Right cardiac atrium (tissue), 5 donors: ENCODE results near the gene DALRD3. TPM values are rescaled to one million over a fixed set of nuclear protein-coding genes. Genes with fewer than 3 reads are reported as not detected.

Experiments
- ATAC-seq, 2 donors: fragments of 200-7000 bp; cut with Tn5 transposase; one replicate each; pipeline versions ENCODE4 v1.8.0 to v1.9.1; 2020; ENCODE audit warnings: moderate library complexity in 2 of 2, mild to moderate bottlenecking in 1 of 2
- DNase-seq, 3 donors: peaks; one replicate each; pipeline ENCODE4 v3.0.0-alpha.2; 2020
- H3K27ac ChIP-seq: one replicate; pipeline ENCODE4 v1.5.1; 2013; ENCODE audit warnings: mild to moderate bottlenecking, low read length, control low read depth, moderate library complexity
- H3K27me3 ChIP-seq: one replicate; pipeline ENCODE4 v1.6.1; 2013; ENCODE audit not compliant: control insufficient read depth, insufficient read depth
- H3K4me1 ChIP-seq: one replicate; pipeline ENCODE4 v1.6.1; 2013; ENCODE audit warnings: low read length; ENCODE audit not compliant: control insufficient read depth, insufficient read depth
- H3K4me3 ChIP-seq: one replicate; pipeline ENCODE4 v1.5.1; 2013; ENCODE audit warnings: low read length, control low read depth
- H3K9me3 ChIP-seq: one replicate; pipeline ENCODE4 v1.6.1; 2013; ENCODE audit warnings: low read length; ENCODE audit not compliant: control insufficient read depth
- WGBS: extraction: QIAGEN DNeasy Blood & Tissue Kit; methylation state at CpG from one replicate; pipeline ENCODE4 v1.1.7; 2013; 5-methylcytosine and 5-hydroxymethylcytosine counted together
- intact Hi-C, 4 donors: fragments of 100-400 bp; cut with DNase I; formaldehyde crosslinking; loops; one replicate each; pipeline versions ENCODE4 v1.11.0 to v1.14.0; 2022 to 2023
- polyA plus RNA-seq: library from polyadenylated mRNA; stranded (reverse); fragments of 200-250 nt; gene quantifications from one replicate; pipeline ENCODE4 v1.2.3, GENCODE V29; 2013
- total RNA-seq, 4 donors: library from RNA; stranded (reverse); fragmentation: NEBNext Ultra II Directional; extraction: Animal tissue kit (Norgen Biotek cat#: 25700); gene quantifications; one replicate each; pipeline ENCODE4 v1.2.1, GENCODE V29; 2021
- donor health status: healthy with polysubstance abuse.
- donor health status: DM: no; HTN: yes; CAD: no.
- donor health status: DM: no; HTN: no; CAD: no.
- donor health status: DM: no; HTN: yes; CAD: no; lungs with severe emphysema.
- donor health status: DM: yes; HTN: yes; CAD: no.

DALRD3 gene
- total and polyA plus RNA-seq, 5 donors = 7.5 to 10.4 (median 9.9) TPM

DNA sequence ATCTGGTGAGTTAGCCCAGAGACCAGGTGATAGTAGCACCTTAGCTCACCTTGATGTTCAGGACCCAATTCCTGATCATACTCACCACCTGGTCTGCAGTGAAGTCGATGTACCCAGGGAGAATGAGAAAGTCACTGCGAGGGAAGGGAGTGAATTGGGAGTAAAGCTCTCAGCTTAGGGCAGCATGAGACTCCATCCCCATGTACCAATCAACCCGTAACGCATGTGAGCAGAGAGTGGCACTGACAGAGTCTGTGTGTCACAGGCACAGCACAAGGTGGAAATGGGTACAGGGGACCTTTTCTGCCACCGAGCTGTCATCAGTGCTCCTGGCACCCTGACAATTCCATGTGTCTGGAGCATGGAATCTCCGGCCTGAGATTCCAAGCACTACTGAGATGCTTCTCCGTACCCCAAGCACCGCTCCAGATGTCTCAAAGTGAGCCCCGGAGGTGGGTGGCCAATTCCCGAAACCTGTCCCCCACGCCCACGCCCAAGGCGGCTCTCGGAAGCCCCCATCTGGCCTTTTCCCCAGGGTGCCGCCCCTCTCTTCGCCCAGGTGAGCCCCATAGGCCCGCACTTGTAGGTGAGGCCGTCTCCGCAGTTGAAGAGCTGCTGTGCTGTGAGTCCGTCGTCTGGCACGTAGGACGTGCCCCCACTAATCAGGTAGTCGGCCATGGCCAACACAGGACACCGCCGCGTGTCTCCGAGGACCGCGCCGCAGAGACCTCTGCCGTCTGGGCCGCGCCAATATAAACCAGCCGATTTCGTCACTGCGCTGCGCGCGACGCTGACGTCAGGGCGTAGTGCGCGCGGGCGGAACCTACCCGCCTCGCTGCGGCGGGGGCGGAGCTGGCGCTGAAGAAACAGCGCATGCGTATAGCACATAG, 10.5 kb upstream of the DALRD3 start, which contains the start of gene IMPDH2:
TSS of gene IMPDH2 (minus strand) at position 726 of the 890 bp plus-strand sequence. CDS start at position 678, 48 bp downstream.
- ATAC-seq = peak; percentile 92 to 94
- WGBS = 3% methylated on average over 55 of the region's 55 CpGs
- H3K4me3 ChIP-seq = peak within 1 kb of the TSS; percentile 66
- no peaks in the 10 kb centered on the region for H3K9me3 ChIP-seq
- intact Hi-C loops = no loop called here
- no peaks in the 10 kb centered on the region for H3K27me3 ChIP-seq
- peaks cover 8% of the 10 kb centered on the region for H3K4me1 ChIP-seq
- H3K27ac ChIP-seq = peak within 1 kb of the TSS; percentile 94
- DNase-seq = peak; percentile 94 to 98 (median 98)

DNA sequence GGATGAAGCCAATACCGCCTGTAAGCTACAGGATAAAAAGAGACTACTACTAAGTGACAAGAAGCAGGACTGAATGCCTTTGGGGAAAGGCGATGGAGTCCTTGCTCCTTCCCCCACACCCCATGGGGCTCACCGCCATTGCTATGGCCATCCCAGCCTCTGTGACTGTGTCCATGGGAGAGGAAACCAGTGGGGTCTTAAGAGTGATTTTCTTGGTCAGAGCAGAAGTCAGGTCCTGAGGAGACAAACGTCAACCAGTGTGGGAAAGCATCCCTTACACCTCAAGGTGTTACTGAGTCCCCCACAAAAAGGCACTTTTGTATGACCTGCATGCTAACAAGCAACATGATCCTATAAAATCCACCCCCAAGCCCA, 9.9 kb upstream of the DALRD3 start:
- intact Hi-C loops = no loop called here
- peak in 1 of 2 donors; percentile 0 for ATAC-seq
- no peaks in the 10 kb centered on the region for H3K9me3 ChIP-seq
- peak overlapping the region; percentile 94 for H3K27ac ChIP-seq
- H3K27me3 ChIP-seq = no peaks in the 10 kb centered on the region
- peak overlapping the region; percentile 66 for H3K4me3 ChIP-seq
- H3K4me1 ChIP-seq = peaks cover 8% of the 10 kb centered on the region
- WGBS = 78% methylated on average over 4 of the region's 4 CpGs
- DNase-seq = no peak

DNA sequence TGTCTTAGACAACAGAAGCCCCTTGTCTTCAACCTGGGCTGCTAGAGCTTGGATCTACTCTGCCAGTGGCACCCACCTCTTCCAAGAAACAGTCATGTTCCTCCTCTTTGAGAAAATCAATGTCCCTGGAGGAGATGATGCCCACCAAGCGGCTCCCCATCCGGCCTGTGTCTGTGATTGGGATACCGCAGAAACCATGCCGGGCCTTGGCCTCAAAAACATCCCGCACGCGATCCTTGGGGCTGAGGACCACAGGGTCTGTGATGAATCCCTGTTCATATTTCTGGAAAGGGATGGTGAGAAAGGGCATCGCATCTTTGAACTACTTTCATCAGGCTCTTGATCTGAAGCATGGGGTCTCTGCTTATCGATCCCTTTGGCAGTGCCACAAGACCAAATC, 9.3 kb upstream of the DALRD3 start:
- intact Hi-C loops = no loop called here
- H3K4me1 ChIP-seq = peaks cover 8% of the 10 kb centered on the region
- no peak overlapping the region for H3K27ac ChIP-seq

DNA sequence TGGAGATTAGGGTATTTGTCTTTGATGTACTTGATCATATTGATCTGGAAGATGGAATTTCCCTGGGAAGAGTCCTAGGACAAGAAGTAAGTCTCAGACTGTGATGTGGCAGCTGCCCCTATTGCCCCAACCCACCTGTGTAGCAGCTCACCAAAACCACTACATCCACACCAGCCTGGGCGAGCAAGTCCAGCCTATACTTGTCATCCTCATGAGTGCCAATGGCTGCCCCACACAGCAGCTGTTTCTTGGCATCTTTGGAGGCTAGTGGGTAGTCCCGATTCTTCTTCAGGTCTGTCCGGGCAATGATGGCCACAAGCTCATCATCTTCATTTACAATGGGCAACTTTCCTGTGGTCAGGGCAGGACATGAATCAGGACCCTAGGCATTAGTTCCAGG, 8.2 kb upstream of the DALRD3 start:
- intact Hi-C loops = no loop called here
- no peak overlapping the region for H3K27ac ChIP-seq
- 92% methylated on average over 3 of the region's 3 CpGs for WGBS
- H3K27me3 ChIP-seq = no peaks in the 10 kb centered on the region
- no peaks in the 10 kb centered on the region for H3K9me3 ChIP-seq
- ATAC-seq = no peak
- DNase-seq = peak in 1 of 3 donors; percentile 32
- peaks cover 8% of the 10 kb centered on the region for H3K4me1 ChIP-seq
- H3K4me3 ChIP-seq = no peak overlapping the region

More for the DNA sequence above, 9.3 kb upstream of the DALRD3 start:
- 95% methylated on average over 9 of the region's 9 CpGs for WGBS
- H3K27me3 ChIP-seq = no peaks in the 10 kb centered on the region
- no peaks in the 10 kb centered on the region for H3K9me3 ChIP-seq
- no peak overlapping the region for H3K4me3 ChIP-seq
- no peak for ATAC-seq
- no peak for DNase-seq

DNA sequence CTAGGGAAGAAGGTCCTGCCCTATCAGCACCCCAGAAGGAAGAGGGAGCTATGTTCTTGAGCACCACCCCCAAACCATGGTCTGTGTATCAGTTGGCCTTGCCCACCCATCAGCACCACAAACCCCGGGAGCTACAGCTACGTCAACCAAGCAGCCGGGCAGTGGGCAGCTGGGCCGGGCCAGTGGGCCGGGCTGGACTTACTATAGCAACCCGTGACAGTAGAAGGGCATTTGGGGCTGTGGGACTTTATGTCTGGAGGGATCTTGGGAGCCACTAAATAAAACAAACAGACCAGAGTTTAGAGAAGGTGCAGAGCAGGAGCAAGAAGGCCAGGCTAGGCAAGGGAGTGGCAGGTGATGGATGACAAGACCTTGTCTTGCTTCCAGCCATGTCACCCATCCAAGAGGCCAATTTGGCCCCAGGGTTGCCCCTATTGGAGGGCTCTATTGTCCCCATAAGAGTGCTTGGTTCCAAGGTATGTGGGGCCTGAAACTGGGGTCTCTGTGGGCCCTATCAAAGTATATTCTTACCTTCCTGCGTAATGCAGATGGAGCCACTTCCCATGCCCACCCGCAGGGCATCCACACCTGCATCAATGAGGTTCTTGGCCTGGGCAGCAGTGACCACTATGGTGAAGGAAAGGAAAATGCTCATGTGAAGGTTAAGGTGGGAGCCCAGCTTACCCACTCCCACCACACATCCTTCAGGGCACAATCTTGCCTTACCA, 7.6 kb upstream of the DALRD3 start:
- 90% methylated on average over 8 of the region's 8 CpGs for WGBS
- no peaks in the 10 kb centered on the region for H3K9me3 ChIP-seq
- H3K4me3 ChIP-seq = no peak overlapping the region
- ATAC-seq (no peak), DNase-seq (peak in 1 of 3 donors; percentile 31)
- peaks cover 8% of the 10 kb centered on the region for H3K4me1 ChIP-seq
- H3K27ac ChIP-seq = no peak overlapping the region
- intact Hi-C loops = no loop called here
- H3K27me3 ChIP-seq = no peaks in the 10 kb centered on the region

DNA sequence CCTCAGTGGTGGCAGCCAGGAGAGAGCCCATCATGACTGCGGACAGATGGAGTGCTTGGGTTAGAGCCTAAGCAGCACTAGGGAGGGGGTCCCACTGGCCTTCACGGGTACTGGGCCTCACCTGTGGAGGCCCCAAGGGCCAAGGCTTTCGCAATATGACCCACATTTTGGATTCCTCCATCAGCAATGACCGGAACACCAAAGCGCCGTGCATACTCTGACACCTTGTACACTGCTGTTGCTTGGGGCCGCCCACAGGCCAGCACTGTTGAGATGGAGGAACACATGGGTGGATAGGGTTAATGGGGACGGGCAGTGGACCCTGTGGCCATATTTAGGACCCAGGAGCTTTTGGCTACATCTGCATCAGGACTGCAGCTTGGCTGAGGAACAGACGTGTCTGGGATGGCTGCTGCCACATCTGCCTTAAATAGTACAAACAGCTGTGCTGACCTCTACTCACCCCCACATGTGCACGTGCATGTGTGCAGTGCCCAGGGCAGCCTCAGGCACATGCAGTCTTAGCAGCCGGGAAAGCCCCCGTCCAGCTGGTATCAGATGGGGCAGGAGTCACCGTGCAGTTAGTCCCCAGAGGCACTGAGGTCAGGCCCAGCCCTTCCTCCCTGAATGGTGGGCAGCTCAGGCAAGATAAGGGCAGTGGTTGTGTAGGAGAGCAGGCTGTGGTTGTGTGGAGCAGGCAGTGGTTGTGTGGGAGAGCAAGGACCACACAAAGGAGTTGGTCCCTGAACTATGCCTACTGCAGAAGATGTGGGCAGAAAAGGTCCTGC, 6.8 kb upstream of the DALRD3 start:
- H3K27ac ChIP-seq = no peak overlapping the region
- WGBS = 57% methylated on average over 13 of the region's 13 CpGs
- ATAC-seq (no peak), DNase-seq (peak in 1 of 3 donors; percentile 41)
- H3K4me1 ChIP-seq = peaks cover 8% of the 10 kb centered on the region
- no peak overlapping the region for H3K4me3 ChIP-seq
- no peaks in the 10 kb centered on the region for H3K27me3 ChIP-seq
- no peaks in the 10 kb centered on the region for H3K9me3 ChIP-seq
- intact Hi-C loops = no loop called here

DNA sequence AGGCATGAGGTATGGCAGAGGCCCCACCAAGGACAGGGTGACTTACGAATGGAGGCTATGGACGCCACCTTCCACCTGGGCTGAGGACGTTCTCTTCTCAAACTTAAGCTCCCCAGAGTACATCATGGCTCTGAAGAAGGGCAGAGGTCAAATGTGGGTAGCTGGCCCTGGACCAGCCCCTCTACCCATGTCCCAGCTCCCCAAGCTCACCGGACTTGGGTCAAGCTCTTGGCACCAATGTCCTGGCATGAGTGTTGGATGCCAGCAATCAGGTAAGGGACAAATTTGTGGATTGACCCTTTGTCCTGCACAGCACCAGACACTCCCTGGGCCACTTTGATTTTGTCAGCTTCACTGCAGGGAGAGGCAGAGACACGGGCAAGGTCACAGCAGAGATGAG, 6.1 kb upstream of the DALRD3 start:
- H3K4me3 ChIP-seq = no peak overlapping the region
- H3K27ac ChIP-seq = no peak overlapping the region
- intact Hi-C loops = no loop called here

DNA sequence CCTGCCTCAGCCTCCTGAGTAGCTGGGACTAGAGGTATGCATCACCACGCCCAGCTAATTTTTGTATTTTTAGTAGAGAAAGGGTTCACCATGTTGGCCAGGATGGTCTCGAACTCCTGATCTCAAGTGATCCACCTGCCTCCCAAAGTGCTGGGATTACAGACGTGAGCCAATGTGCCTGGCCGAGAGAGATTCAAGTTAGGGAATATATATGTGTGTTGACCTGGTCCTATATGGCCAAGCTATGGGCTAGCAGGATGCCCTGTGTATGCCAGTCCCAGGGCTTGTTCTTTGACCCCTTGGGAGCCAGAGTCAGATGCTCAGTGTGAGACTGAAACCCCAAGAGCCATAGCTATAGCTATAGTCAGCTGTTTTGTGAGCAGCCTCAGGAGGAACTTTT, 5.4 kb upstream of the DALRD3 start:
- no peak overlapping the region for H3K27ac ChIP-seq
- no peak overlapping the region for H3K4me3 ChIP-seq
- ATAC-seq = no peak
- peak in 1 of 3 donors; percentile 7 for DNase-seq
- peaks cover 10% of the 10 kb centered on the region for H3K4me1 ChIP-seq
- 84% methylated on average over 4 of the region's 4 CpGs for WGBS
- H3K27me3 ChIP-seq = no peaks in the 10 kb centered on the region
- H3K9me3 ChIP-seq = no peaks in the 10 kb centered on the region
- intact Hi-C loops = no loop called here

More for the DNA sequence above, 6.1 kb upstream of the DALRD3 start:
- ATAC-seq = no peak
- WGBS = 69% methylated on average over 5 of the region's 5 CpGs
- peak in 1 of 3 donors; percentile 19 for DNase-seq
- Histone ChIP-seq H3K27me3 (no peaks in the 10 kb centered on the region), H3K9me3 (no peaks in the 10 kb centered on the region), H3K4me1 (peaks cover 10% of the 10 kb centered on the region)

DNA sequence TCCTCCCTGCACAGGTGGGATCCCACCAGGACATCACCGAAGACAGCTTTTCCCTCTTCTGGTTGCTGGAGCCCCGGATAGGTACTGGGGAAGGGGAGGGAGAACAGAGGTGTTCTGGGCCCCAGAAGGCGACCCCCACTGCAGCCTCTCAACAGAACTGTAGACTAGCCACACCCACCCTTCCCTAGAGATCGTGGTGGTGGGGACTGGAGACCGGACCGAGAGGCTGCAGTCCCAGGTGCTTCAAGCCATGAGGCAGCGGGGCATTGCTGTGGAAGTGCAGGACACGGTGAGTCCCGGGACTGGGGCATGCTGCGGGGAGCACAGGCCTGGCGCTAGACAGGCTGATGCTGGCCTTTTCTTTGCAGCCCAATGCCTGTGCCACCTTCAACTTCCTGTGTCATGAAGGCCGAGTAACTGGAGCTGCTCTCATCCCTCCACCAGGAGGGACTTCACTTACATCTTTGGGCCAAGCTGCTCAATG, 4.3 kb upstream of the DALRD3 start:
- intact Hi-C loops = no loop called here
- H3K4me3 ChIP-seq = peak overlapping the region; percentile 56
- peak overlapping the region; percentile 90 for H3K27ac ChIP-seq
- WGBS = 26% methylated on average over 12 of the region's 12 CpGs
- H3K4me1 ChIP-seq = peaks cover 3% of the 10 kb centered on the region
- ATAC-seq = no peak
- H3K27me3 ChIP-seq = no peaks in the 10 kb centered on the region
- no peaks in the 10 kb centered on the region for H3K9me3 ChIP-seq
- DNase-seq = peak in 1 of 3 donors; percentile 54

DNA sequence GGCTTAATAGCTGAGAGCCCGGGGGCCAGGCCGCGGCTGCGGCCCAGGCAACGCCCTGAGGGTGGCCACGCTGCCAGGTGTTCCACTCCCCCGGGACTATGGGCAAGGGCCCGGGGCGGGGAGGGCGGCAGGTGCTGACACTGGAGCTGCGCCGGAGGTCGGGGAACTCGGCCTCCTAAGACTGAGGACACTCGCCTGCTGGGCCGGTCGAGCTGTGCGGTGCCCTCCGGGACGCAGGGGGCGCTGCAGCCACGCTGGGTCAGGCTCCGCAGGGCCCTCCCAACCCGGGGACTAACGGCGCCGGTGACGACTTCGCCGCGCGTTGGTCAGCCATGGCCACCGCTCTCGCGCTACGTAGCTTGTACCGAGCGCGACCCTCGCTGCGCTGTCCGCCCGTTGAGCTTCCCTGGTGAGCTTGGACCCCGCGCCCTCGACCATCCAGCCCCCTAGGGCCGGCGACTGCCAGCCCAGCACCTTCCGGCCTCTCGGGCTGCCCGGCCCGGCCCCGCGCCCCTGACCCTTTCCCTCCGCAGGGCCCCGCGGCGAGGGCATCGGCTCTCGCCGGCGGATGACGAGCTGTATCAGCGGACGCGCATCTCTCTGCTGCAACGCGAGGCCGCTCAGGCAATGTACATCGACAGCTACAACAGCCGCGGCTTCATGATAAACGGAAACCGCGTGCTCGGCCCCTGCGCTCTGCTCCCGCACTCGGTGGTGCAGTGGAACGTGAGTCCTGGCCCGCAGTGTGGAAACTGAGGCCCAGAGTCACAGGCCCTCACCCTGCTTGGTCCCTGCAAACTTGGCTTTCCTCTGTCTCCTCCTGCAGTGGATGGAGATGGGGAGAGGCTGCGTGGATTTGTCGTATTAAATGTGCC, 3.7 kb upstream of the DALRD3 start, which contains the start of gene NDUFAF3:
TSS of gene NDUFAF3 (plus strand) at position 309 of the 875 bp plus-strand sequence. CDS start at position 333, 24 bp downstream.
- no peaks in the 10 kb centered on the region for H3K9me3 ChIP-seq
- H3K27ac ChIP-seq = peak within 1 kb of the TSS; percentile 90
- peak within 1 kb of the TSS; percentile 56 for H3K4me3 ChIP-seq
- no peaks in the 10 kb centered on the region for H3K27me3 ChIP-seq
- intact Hi-C loops = no loop called here
- under 1% methylated on average over 83 of the region's 83 CpGs for WGBS
- ATAC-seq (peak; percentile 86 to 89), DNase-seq (peak; percentile 93 to 98 (median 97))
- peaks cover 8% of the 10 kb centered on the region for H3K4me1 ChIP-seq
